ENCODE data around the gene ZNRF1.

DNA sequence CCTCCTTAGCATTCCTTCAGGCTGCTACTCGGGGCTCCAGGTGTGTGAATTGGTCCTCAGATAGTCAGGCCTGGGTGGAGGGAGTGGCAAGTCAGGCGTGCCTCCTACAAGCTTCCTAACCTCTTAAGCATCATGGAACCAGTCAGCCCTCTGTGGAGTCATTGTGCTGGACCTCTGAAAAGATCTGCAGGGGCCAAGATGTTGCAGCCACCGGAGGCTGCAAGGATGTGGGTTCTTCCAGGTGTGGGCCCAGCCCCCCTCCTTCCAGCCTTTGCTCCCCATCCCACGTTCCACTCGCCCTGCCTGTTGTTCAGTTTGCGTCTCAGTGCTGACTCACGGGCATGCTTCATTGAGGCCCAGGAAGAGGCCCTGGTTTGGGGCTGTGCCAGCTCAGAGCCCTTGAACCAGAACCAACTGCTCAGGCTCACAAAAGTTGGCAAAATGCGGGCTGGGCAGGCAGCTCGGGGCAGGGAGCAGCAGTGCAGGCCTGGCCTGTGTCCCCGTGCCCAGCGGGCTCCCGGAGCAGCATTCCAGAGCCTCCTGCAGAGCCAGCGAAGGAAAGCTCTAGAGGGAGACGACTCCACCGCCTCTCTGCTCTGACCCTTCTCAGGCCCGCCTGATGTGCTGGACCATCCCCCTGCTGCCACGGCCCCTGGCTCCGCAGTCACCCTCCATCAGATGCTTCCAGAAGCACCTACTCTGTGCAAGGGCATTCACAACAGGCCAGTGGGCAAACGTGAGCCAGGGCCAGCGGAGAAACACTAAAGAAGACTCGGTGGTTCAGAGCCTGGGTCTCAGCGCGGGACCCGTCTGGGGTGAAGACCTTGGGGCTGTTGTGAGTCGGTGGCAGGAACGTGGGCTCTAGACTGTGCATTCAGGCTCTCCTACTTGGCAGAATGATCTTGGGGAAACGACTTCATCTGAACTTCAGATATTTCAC lies 110.2 kb downstream of the ZNRF1 start:
- no peak for TF ChIP-seq EP300 (IDR thresholded peaks at IDR 0.05; ENCODE audit: low read depth)
- no peak for TF ChIP-seq POLR2A (IDR thresholded peaks at IDR 0.05)
